ENCODE measurements around the gene ACOT7.

- no peak for TF ChIP-seq POLR2A (IDR thresholded peaks at IDR 0.05)
- no peak for TF ChIP-seq CTCF (IDR thresholded peaks at IDR 0.05)
- no peak for TF ChIP-seq POLR2AphosphoS5 (IDR thresholded peaks at IDR 0.05)
Measured at GRCh38 chr1:6367381-6368012, 26.1 kb downstream of the ACOT7 start.

Data from prostate gland (tissue), 2 donors.